Activated CD4-positive, alpha-beta T cell treated with anti-CD3 and anti-CD28 coated beads for 4 hours (primary cell): ENCODE results near the gene SUSD3.
A peak's percentile ranks its signal among the peaks of the same experiment; 100 is the strongest.
"Not testable (repeated sequence)": the region's sequence is repeated elsewhere in the genome, so short reads cannot be mapped to it uniquely, and the experiment has no call there.

Experiments used
- DNase-seq, 2 donors: peaks; one replicate each; pipeline ENCODE4 v3.0.0-alpha.2; 2020

SUSD3 gene

DNA sequence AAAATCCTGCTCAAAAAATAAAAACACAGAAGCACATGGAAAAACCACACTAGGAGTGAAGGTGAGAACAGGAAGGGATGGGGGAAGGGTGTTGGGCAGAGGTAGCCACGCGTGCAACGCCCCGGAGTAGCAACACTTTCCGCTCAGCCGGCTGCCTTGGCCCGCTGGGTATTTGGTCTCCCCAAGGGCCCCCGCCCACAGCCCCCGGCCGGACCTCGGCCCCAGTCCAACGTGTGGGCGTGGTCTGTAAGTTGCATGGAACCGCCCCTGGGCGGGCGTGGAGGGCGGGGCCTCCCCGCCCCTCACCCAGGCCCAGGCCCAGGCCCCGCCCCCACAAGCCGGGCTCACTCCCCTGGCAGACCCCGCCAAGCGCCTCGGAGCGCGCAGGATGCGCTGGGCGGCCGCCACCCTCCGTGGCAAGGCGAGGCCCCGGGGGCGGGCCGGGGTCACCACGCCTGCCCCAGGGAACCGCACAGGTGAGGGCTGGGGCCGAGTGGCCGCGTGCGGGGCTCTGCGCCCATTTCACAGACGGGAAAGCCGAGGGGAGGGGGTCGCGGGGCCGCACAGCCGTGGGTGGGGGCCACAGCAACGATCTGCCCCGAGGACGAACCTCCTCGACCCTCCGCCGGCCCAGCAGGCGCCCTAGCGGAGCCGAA, at the start of gene SUSD3:
Gene SUSD3, plus strand, starts transcription at position 347 of the 656 bp plus-strand sequence. Its CDS starts 42 bp downstream, at position 389.
- peak; percentile 67 to 73 for DNase-seq

DNA sequence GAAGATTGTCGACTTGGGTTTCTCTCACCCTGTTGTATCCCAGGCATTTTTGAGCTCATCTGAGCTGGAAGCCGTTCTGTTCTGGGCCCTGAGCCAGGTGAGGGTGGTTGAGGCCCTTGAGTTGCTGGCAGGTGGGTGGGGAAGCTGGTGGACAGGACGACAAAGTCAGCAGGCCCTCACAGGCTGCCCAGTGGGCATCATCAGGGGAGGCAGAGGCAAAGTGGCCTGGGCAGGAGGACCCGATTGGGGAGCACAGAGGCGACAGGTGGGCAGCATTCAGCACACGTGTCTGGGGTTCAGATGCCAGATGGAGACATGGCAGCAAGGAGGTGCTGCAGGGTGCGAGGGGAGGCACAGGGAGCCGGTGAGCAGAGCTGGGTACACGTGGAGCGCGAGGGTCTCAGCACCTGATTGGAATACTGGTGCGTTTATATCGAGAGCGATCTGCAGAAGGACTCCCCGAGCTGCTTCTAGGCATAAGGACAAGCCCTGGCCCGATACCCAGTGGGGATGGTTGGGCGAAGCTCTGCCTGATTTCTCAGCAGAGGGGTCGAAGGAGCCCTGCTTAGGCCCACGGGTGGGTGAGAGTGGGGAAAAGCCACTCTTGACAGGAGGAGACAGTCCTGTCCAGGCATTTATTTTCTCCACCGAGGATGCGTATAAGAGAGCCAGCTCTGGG, 49.0 kb upstream of the SUSD3 start:
- DNase-seq, result no peak

DNA sequence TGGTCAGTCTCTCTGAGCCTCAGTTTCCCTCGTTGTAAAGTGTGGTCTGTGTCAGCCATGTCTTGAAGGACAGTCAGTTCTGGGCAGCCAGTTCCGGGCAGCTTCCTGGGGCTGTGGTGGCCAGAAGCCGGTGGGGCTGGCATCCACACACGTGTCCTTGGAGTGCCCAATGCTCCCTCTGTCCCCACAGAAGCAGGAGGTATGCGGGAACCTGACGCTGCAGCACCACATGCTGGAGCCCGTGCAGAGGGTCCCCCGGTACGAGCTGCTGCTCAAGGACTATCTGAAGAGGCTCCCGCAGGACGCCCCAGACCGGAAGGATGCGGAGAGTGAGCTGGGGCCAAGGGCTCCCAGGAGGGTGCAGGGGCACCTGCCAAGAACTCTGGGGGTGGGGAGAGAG, 48.4 kb upstream of the SUSD3 start:
- DNase-seq, result no peak

DNA sequence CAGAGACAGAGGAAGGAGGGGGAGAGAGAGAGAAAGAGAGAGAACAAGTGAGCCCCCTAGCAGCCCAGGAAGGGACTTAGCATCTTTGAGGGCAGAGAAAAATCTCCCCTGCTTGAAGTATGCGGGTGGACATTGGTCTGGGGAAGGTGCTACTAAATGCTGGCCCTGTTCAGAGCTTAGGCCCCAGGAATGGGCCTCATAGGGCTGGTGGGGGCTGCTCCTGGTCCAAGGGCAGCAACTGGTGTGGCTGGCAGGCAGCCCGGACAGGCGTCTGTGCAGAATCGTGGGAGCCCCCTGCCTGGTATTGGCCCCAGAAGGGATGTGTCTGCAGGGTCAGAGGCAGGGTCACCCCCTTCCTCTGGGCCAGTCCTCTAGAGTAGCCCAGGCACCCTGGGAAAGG, 47.8 kb upstream of the SUSD3 start:
- no peak for DNase-seq

GRCh38 chr9:93011114-93011513, 47.4 kb upstream of the SUSD3 start:
- no peak for DNase-seq

DNA sequence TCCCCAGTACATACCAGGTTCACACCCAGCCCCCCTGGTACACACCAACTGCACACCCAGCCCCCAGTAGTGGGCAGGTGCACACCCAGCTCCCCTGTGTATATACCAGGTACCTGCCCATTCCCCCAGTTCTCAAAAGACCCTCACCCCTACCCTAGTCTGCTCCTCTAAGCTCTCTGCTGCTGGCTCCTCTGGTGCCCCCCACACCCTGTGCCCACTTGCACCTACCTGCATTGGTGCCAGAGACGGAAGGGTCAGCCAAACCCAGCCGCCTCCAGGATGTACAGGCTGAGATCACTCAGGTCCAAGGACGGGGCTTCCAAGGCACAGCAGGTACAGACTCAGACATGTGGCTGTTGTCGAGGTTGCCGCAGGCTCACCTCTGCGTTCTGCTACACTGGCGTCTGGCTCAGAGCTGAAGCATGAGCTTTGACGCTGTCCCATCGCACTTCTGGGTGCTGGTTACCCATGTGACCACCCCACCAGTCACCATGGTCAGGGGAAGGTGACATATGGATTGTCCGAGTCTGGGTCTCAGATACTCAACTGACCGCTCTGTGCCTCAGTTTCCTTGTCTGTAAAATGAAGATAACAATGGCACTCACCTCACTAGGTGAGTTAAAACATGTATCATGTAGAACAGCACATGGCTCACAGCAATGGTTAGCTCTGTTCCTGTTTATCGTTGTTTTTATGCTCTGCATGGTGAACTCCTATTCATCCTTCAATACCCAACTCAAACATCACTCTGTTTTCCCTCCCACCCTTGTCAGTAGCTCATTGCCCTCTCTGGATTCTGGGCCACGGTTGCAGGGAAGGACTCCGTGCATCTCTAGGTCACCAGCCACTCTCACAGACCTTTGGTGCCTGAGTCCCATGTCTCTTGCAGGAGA, 45.3 kb upstream of the SUSD3 start:
- DNase-seq, result no peak

DNA sequence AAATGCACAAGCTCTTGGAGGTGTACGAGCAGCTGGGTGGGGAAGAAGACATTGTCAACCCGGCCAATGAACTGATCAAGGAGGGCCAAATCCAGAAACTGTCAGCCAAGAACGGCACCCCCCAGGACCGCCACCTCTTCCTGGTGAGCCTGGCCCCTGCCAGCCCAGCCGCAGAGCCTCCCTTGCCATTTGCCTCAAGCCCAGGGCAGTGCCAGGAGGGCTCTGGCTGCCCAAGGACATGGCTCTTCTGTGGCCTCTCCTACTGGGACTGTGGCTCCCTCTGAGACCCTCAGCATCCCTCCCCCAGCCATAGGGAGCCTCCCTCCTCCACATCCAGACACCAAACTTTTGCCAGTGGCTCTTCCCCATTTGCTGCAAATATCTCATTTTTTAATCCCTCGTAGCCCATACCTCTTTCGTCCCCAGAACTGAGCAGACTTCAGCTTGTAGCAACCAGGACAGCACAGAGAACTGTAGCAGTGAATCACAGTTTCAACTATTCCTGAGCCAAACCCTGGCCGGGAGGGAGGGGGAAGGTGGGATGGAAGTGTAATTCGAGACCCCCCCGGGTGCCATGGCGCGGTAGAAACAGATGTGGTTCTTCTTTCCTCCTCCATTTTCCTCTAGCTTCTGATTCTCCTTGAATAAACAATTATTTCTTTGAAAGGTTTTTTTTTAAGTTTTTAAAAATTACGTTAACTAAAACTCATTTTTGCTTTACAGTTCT, 44.5 kb upstream of the SUSD3 start:
- no peak for DNase-seq

DNA sequence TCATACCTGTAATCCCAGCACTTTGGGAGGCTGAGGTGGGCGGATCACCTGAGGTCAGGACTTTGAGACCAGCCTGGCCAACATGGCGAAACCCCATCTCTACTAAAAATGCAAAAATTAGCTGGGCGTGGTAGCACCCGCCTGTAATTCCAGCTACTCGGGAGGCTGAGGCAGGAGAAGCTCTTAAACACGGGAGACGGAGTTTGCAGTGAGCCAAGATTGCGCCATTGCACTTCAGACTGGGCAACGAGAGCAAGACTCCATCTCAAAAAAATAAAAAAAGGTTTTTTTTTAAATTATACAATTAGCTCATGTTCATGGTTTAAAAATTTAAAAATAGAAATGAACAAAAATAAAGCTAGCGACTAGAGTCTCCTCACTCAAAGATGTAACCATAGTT, 43.3 kb upstream of the SUSD3 start:
- DNase-seq, result not testable (repeated sequence)

GRCh38 chr9:93017621-93018020, 40.9 kb upstream of the SUSD3 start:
- DNase-seq, result no peak

DNA sequence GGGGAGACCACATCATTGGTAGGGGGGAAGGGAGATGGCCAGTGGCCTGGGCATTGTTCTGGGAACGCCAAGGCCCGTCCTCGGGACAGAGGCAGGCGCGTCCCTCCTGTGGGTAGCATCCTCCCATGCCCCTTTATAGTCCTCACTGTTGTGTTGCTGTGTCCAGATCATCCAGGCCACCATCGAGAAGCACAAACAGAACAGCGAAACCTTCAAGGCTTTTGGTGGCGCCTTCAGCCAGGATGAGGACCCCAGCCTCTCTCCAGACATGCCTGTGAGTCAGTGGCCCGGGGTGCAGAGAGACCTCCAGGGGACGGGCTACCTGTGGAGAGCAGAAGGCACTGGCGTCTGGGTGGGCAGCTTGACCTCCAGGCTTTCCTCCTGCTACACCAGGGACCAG, 38.4 kb upstream of the SUSD3 start:
- DNase-seq, result no peak

DNA sequence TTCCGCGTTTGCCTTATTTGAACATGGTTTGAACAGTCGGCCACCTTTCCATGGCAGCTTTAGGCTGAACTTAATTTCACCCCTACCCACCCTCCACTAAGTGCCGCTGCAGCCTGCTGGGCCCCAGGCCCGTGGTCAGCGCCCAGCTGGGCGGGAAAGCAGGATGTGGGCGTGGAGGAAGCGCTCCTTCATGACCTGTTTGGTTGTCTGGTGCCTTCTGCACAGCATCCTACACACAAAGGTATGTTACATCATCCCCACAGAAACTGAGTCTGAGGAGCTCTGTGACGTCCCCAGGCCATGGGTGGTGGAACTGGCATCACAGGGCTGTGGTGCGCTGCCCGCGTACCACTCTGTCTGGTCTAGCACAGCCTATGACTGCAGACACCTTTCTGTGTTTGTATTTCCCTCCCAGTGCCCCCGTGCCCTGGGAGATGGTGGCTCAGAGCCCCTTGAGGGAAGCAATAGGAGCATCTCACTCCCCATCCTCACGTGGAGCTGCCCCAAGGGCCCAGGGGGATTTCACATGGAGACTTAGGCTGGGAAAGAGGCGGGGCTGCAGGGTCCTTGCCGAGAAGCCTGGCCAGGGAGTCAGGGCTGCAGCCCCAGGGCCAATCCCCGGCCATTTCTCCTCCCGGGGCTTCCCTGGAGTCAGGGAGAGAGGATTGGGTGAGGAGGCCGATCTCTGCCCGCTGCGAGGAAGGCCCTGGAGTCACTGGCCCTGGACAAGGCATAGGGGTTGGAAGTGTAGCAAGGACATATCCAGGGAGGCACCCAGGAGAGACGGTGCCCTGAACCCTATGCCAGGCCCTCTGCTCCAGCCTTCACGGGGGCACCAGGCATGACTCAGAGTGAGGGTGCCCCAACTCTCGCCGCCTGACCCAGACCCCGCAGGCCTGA, 37.5 kb upstream of the SUSD3 start:
- peak in 1 of 2 donors; percentile 35 for DNase-seq

DNA sequence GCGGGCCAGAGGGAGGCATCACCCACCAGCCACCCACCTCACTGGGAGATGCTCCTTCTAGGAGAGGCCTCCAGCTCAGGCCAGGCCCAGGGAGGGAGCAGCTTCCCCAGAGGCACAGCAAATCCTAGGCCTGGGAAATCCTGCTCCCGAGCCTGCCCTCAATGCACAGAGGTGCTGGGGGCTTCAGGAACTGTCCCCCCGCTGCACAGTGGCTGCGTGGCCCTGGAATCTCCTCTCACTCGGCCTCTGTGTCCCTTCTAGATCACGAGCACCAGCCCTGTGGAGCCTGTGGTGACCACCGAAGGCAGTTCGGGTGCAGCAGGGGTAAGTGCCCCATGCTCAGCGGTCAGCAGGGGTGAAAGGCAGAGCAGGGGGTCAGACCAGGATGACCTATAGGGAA, 36.4 kb upstream of the SUSD3 start:
- DNase-seq, result no peak

DNA sequence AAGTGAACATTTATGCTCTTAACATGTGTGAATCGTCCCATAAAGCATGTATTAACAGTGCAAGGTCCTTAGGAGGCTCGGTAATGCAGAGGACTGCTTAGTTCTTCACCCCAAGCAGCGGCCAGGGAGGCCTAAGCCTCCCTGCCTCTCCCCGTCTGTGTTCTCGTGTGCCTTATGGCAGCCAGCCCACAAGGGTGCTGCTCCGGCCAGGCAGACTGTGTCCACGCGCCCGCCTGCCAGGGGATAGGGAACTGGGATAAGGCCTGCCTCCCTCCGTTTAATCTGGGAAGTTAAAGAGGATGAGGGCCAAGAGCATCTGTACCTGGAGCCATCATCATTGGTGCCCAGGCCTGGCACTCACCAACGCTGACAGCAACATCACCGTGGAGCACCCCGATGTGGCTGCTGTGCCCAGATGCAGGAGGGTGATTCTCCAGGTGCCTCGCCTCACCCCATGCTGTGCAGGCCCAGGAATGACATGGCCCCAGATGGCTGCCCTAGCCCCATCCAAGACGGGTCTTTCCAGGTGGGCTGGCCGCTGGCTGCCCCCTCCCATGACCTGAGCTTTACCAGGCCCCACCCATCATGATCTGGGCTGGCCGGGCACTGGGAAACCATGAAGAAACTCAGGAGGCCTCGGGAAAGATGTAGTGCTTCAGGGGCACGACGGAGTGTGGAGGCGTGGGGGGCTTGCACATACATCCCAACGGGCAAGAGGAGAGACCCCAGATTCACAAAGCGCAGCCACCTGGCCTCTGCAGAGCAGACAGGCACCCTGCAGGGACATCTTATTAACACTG, 35.6 kb upstream of the SUSD3 start:
- no peak for DNase-seq

GRCh38 chr9:93023521-93023815, 35.0 kb upstream of the SUSD3 start:
- no peak for DNase-seq

GRCh38 chr9:93024646-93024910, 33.9 kb upstream of the SUSD3 start:
- no peak for DNase-seq

GRCh38 chr9:93024986-93025630, 33.4 kb upstream of the SUSD3 start:
- DNase-seq, result no peak

DNA sequence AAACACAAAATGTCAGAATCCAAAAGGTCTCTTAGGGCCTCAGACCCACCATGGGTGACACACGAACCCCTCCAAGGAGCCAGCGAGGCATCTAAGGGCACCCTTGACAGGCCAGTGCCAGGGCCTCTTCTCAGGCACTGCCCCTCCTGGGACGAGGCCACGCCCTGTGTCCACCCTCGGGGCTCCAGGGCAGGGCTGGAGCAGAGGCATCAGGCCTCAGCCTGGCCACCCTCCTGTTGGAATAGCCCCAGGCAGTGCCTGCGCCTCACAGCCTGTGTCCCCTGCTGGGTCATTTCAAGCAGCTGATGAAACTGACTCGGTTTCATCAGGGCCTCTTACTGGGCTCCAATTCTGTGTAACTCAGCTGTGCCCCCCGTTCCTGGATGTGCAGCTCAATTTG, 32.8 kb upstream of the SUSD3 start:
- DNase-seq, result no peak

GRCh38 chr9:93026640-93027039, 31.9 kb upstream of the SUSD3 start:
- DNase-seq, result no peak

- no peak for DNase-seq
Measured at GRCh38 chr9:93027750-93028149, 30.8 kb upstream of the SUSD3 start.

GRCh38 chr9:93028448-93029006, 30.0 kb upstream of the SUSD3 start:
- DNase-seq, result peak; percentile 50 to 53
